PC-9 (cell line): Measurements from ENCODE around the gene PTPRG.

Experiments used
- CTCF ChIP-seq: fragments of 200-600 bp; sonication (generic); conservative IDR thresholded peaks from 2 replicates; pipeline ENCODE4 v1.6.1; 2017; ENCODE audit warnings: mixed run types, antibody characterized with exemption, mild to moderate bottlenecking, moderate library complexity
- EZH2 ChIP-seq: fragments of 200-600 bp; sonication (generic); IDR thresholded peaks from 2 replicates; pipeline ENCODE4 v1.8.0; 2017; ENCODE audit warnings: antibody characterized with exemption, low read depth

GRCh38 chr3:62167566-62168262 lies 606.3 kb downstream of the PTPRG start:
- no peak for TF ChIP-seq CTCF
- TF ChIP-seq EZH2 = no peak
